SK-N-SH (cell line): ENCODE data around the gene SIRPA. TPM values are rescaled to one million over a fixed set of nuclear protein-coding genes. Genes with fewer than 3 reads are reported as not detected.

Experiments
- CTCF ChIA-PET: fragments of 300-600, 350-600 bp; formaldehyde crosslinking; extraction: SDS; loops from one replicate; lab custom pipeline; 2021; lab: Yijun Ruan, JAX
- POLR2A ChIA-PET: fragments of 350-600 bp; sonication (Branson Sonifier 250); formaldehyde crosslinking; extraction: SDS; loops from one replicate; lab custom pipeline; 2020; ENCODE audit warnings: antibody characterized with exemption, inconsistent platforms; lab: Yijun Ruan, JAX
- DNase-seq: peaks from one replicate; pipeline ENCODE4 v3.0.0; 2012
- H2AFZ ChIP-seq: fragments of 200-600 bp; sonication (generic); 2 replicates; pipeline ENCODE4 v1.8.1; 2016; ENCODE audit warnings: antibody characterized with exemption, mild to moderate bottlenecking, low read depth
- H3F3A ChIP-seq: fragments of 200-600 bp; sonication (generic); replicated peaks from 2 replicates; pipeline ENCODE3; 2016; ENCODE audit warnings: antibody characterized with exemption, mild to moderate bottlenecking; ENCODE audit not compliant: insufficient read depth
- H3K27ac ChIP-seq, 2 experiments: fragments of 200-500 bp in 1 of 2; fragments of 200-600 bp in 1 of 2; sonication (Bioruptor generic) in 1 of 2; sonication (generic), shearing (Covaris generic) in 1 of 2; 2 replicates each; pipeline versions ENCODE4 v1.5.1 to v1.6.1; 2014 to 2016; ENCODE audit warnings: low read depth in 2 of 2, inconsistent platforms in 1 of 2, low read length in 1 of 2, mild to moderate bottlenecking in 1 of 2, mixed read lengths in 1 of 2
- H3K27me3 ChIP-seq: fragments of 200-600 bp; sonication (generic), shearing (Covaris generic); 2 replicates; pipeline ENCODE4 v1.6.1; 2016; ENCODE audit warnings: mixed run types; ENCODE audit not compliant: insufficient read depth
- H3K36me3 ChIP-seq, 2 experiments: fragments of 200-500 bp in 1 of 2; fragments of 200-600 bp in 1 of 2; sonication (Bioruptor generic) in 1 of 2; sonication (generic) in 1 of 2; replicated peaks in 1 of 2; 2 replicates each; pipeline versions ENCODE3 to v1.5.1; 2014 to 2016; ENCODE audit warnings: low read length in 1 of 2, mild to moderate bottlenecking in 1 of 2; ENCODE audit not compliant: insufficient read depth in 2 of 2, control insufficient read depth in 1 of 2
- H3K4me1 ChIP-seq, 2 experiments: fragments of 200-500 bp in 1 of 2; fragments of 200-600 bp in 1 of 2; sonication (Bioruptor generic) in 1 of 2; sonication (generic), shearing (Covaris generic) in 1 of 2; 2 replicates each; pipeline versions ENCODE4 v1.5.1 to v1.6.1; 2014 to 2016; ENCODE audit warnings: low read depth in 1 of 2, low read length in 1 of 2, mixed run types in 1 of 2; ENCODE audit not compliant: insufficient read depth in 2 of 2, control insufficient read depth in 1 of 2
- H3K4me2 ChIP-seq: fragments of 200-600 bp; sonication (generic), shearing (Covaris generic); 2 replicates; pipeline ENCODE4 v1.6.1; 2017; ENCODE audit warnings: mixed run types
- H3K4me3 ChIP-seq, 2 experiments: fragments of 200-500 bp in 1 of 2; fragments of 200-600 bp in 1 of 2; sonication (Bioruptor generic) in 1 of 2; sonication (generic), shearing (Covaris generic) in 1 of 2; 2 replicates each; pipeline versions ENCODE4 v1.5.1 to v1.8.1; 2014 to 2016; ENCODE audit warnings: low read depth in 2 of 2, inconsistent platforms in 1 of 2, low read length in 1 of 2, mild to moderate bottlenecking in 1 of 2, mixed read lengths in 1 of 2, moderate library complexity in 1 of 2
- H3K79me2 ChIP-seq: fragments of 200-600 bp; sonication (generic); 2 replicates; pipeline ENCODE4 v1.8.1; 2017; ENCODE audit warnings: mild to moderate bottlenecking; ENCODE audit not compliant: insufficient read depth
- H3K9ac ChIP-seq: fragments of 200-600 bp; sonication (generic); 2 replicates; pipeline ENCODE4 v1.6.1; 2017; ENCODE audit warnings: mixed run types
- H3K9me2 ChIP-seq: fragments of 200-600 bp; sonication (generic); 2 replicates; pipeline ENCODE4 v1.6.1; 2017; ENCODE audit warnings: mixed run types
- H3K9me3 ChIP-seq: fragments of 200-600 bp; sonication (generic); 2 replicates; pipeline ENCODE4 v1.6.1; 2017; ENCODE audit warnings: mixed run types, mild to moderate bottlenecking, moderate library complexity
- H4K20me1 ChIP-seq: fragments of 200-600 bp; sonication (generic); 2 replicates; pipeline ENCODE4 v1.6.1; 2017; ENCODE audit warnings: mild to moderate bottlenecking, mixed run types; ENCODE audit not compliant: insufficient read depth
- CHD2 ChIP-seq: fragments of 150-350 bp; IDR thresholded peaks from 2 replicates; pipeline ENCODE4 v1.6.1; 2018; ENCODE audit warnings: low read length; ENCODE audit not compliant: partially characterized antibody
- ELF1 ChIP-seq: IDR thresholded peaks from 2 replicates; pipeline ENCODE4 v1.4.0; 2012
- EP300 ChIP-seq, 2 experiments: IDR thresholded peaks; 2 replicates each; pipeline versions ENCODE4 v1.4.0 to v1.6.1; 2012; ENCODE audit warnings: borderline replicate concordance in 1 of 2, low read depth in 1 of 2, low read length in 1 of 2
- EZH2phosphoT487 ChIP-seq: fragments of 200-600 bp; sonication (generic); IDR thresholded peaks from 2 replicates; pipeline ENCODE4 v1.6.1; 2017; ENCODE audit warnings: low read depth, mixed run types, mild to moderate bottlenecking, antibody characterized with exemption, moderate library complexity, borderline replicate concordance
- FOXJ3 ChIP-seq: sonication (generic); formaldehyde crosslinking; IDR thresholded peaks from 2 replicates; pipeline ENCODE4 v1.5.1; 2020; ENCODE audit warnings: mild to moderate bottlenecking, missing genetic modification reagents
- FOXM1 ChIP-seq: IDR thresholded peaks from 2 replicates; pipeline ENCODE4 v1.4.0; 2012; ENCODE audit warnings: low read depth, mild to moderate bottlenecking
- GABPA ChIP-seq: IDR thresholded peaks from 2 replicates; pipeline ENCODE4 v1.4.0; 2012; ENCODE audit warnings: low read depth, mild to moderate bottlenecking
- MEF2A ChIP-seq: IDR thresholded peaks from 2 replicates; pipeline ENCODE4 v1.4.0; 2012; ENCODE audit warnings: low read depth, borderline replicate concordance
- MXI1 ChIP-seq: IDR thresholded peaks from 2 replicates; pipeline ENCODE4 v1.6.1; 2012; ENCODE audit warnings: mild to moderate bottlenecking, low read depth, low read length, improper control_type of control experiment
- NFIC ChIP-seq: IDR thresholded peaks from 2 replicates; pipeline ENCODE4 v1.4.0; 2012; ENCODE audit warnings: borderline replicate concordance
- NRF1 ChIP-seq: IDR thresholded peaks from 2 replicates; pipeline ENCODE4 v1.6.1; 2012; ENCODE audit warnings: low read depth, mild to moderate bottlenecking, low read length
- POLR2AphosphoS5 ChIP-seq: IDR thresholded peaks from 2 replicates; pipeline ENCODE4 v1.6.1; 2012; ENCODE audit warnings: low read depth, low read length
- RAD21 ChIP-seq: IDR thresholded peaks from 2 replicates; pipeline ENCODE4 v1.6.1; 2012; ENCODE audit warnings: mild to moderate bottlenecking, low read length
- REST ChIP-seq: IDR thresholded peaks from 2 replicates; pipeline ENCODE4 v1.6.1; 2012; ENCODE audit warnings: mild to moderate bottlenecking, low read depth, low read length, moderate library complexity
- RXRA ChIP-seq: IDR thresholded peaks from 2 replicates; pipeline ENCODE4 v1.4.0; 2012; ENCODE audit warnings: low read depth, mild to moderate bottlenecking, borderline replicate concordance
- TCF12 ChIP-seq: IDR thresholded peaks from 2 replicates; pipeline ENCODE4 v1.4.0; 2012
- TEAD4 ChIP-seq: IDR thresholded peaks from 2 replicates; pipeline ENCODE4 v1.4.0; 2012; ENCODE audit warnings: mild to moderate bottlenecking, borderline replicate concordance; ENCODE audit not compliant: insufficient read depth
- ZBTB33 ChIP-seq: IDR thresholded peaks from 2 replicates; pipeline ENCODE4 v1.4.0; 2012; ENCODE audit warnings: low read depth, borderline replicate concordance
- WGBS: methylation state at CpG from one replicate; pipeline ENCODE4 v1.1.6; 2017; ENCODE audit warnings: low lambda C conversion rate; 5-methylcytosine and 5-hydroxymethylcytosine counted together
- polyA plus RNA-seq, 3 experiments: library from polyadenylated mRNA; depleted of rRNA; stranded (reverse); fragments of >200 nt; gene quantifications; 2 replicates each; pipeline ENCODE4 v1.2.3, GENCODE V29; 2012
- TF ChIP-seq, protein P1 (sequence below): fragments of 200-600 bp; sonication (generic); IDR thresholded peaks from 2 replicates; pipeline ENCODE4 v1.6.1; 2017; ENCODE audit warnings: antibody characterized with exemption, mild to moderate bottlenecking, moderate library complexity

The SIRPA gene
- polyA plus RNA-seq, 1 of the 3 experiments (the other 2 are of a cell fraction): 9.1 TPM

DNA sequence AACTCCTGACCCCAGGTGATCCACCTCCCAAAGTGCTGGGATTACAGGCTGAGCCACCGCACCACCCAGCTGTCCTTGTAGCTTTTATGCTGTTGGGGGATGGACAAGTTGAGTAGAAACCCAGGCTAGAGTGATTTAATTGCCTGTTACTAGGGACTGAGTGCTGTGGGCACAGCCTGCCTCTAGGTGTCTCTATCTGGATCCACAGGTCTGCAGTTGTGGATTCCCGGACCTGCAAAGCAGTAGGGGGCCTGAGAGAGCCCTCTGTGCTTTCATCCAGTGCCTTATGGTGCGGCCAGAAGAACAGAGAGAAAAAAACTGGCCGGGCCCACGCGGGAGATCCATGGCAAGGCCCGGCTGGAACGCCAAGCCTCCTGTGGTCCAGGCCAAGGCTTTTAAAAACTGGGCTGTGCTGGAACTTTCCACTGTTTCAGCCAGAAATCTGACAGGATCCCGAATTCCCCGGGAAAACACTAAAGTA, 5.2 kb downstream of the SIRPA start (continued):
- no peak for TF ChIP-seq TEAD4

DNA sequence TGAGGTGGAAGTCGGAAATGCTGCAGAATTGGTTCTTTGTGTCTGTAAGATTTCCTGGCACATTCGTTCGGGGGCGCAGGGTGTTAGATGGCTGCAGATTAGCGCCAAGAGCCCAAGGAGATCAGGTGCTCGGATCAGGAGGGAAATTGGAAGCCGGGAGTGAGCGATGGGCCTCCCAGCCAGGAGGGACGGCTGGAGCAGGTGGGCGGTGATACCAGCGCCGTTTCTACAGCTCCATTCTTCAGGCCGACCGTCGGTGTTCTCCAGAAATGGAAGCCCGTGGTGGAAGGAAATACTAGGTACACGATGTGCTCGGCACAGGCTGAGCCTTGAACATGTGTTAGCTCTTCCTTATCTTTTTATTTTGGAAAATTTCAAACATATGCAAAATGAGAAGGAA, 6.5 kb downstream of the SIRPA start:
- Histone ChIP-seq H2AFZ (no peak overlapping the region), H3K9me3 (no peaks in the 10 kb centered on the region), H3K9me2 (no peaks in the 10 kb centered on the region), H3K36me3 (no peaks in the 10 kb centered on the region), H3K27ac (no peak overlapping the region), H3K9ac (no peak overlapping the region), H3K4me1 (peaks cover 12 to 30% of the 10 kb centered on the region in 2 experiments; a peak in 1 of 4 replicates), H3K27me3 (no peaks in the 10 kb centered on the region), H4K20me1 (peaks cover 43% of the 10 kb centered on the region; the same call in 1 of the 2 replicates), H3K79me2 (peaks cover 77% of the 10 kb centered on the region), H3K4me2 (no peak overlapping the region), H3F3A (peaks cover 3% of the 10 kb centered on the region), H3K4me3 (no peak overlapping the region)
- DNase-seq: no peak
- no peak for TF ChIP-seq MEF2A
- TF ChIP-seq TCF12: no peak
- no peak for TF ChIP-seq POLR2AphosphoS5
- TF ChIP-seq RAD21: no peak
- no peak for TF ChIP-seq REST
- no peak for TF ChIP-seq ZBTB33
- TF ChIP-seq MXI1: no peak
- TF ChIP-seq, protein P1, sequence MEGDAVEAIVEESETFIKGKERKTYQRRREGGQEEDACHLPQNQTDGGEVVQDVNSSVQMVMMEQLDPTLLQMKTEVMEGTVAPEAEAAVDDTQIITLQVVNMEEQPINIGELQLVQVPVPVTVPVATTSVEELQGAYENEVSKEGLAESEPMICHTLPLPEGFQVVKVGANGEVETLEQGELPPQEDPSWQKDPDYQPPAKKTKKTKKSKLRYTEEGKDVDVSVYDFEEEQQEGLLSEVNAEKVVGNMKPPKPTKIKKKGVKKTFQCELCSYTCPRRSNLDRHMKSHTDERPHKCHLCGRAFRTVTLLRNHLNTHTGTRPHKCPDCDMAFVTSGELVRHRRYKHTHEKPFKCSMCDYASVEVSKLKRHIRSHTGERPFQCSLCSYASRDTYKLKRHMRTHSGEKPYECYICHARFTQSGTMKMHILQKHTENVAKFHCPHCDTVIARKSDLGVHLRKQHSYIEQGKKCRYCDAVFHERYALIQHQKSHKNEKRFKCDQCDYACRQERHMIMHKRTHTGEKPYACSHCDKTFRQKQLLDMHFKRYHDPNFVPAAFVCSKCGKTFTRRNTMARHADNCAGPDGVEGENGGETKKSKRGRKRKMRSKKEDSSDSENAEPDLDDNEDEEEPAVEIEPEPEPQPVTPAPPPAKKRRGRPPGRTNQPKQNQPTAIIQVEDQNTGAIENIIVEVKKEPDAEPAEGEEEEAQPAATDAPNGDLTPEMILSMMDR: no peak
- TF ChIP-seq FOXM1: no peak
- no peak for TF ChIP-seq ELF1
- no peak for TF ChIP-seq RXRA
- TF ChIP-seq CHD2: no peak
- no peak for TF ChIP-seq NFIC
- no peak for TF ChIP-seq EP300 (IDR thresholded peaks at IDR 0.05; ENCODE audit: borderline replicate concordance in 1 of 2, low read depth in 1 of 2, low read length in 1 of 2)
- TF ChIP-seq NRF1: no peak
- TF ChIP-seq GABPA: no peak
- TF ChIP-seq FOXJ3: no peak
- no peak for TF ChIP-seq EZH2phosphoT487
- ChIA-PET POLR2A (no interaction called here), CTCF (interaction anchor here (0.7 to 4.4 kb wide), 7 partner anchors 10 to 271 kb away, joined by 3 to 14 read pairs (median 4); no protein-coding TSS in a partner anchor)
- 97% methylated on average over 18 of the region's 18 CpGs for WGBS
